HG03066 (cell line): ENCODE results near the gene GBP1.
"Not testable (repeated sequence)": the region's sequence is repeated elsewhere in the genome, so short reads cannot be mapped to it uniquely, and the experiment has no call there.

Experiments used
- ATAC-seq: cut with Tn5 transposase; IDR thresholded peaks from one replicate; pipeline ENCODE4 v1.9.1; 2021; ENCODE audit warnings: low read depth; ENCODE audit not compliant: unreplicated experiment

GBP1 gene

GRCh38 chr1:89060091-89060490 lies 4.9 kb downstream of the GBP1 start:
- no peak for ATAC-seq

- ATAC-seq, result no peak
Measured at GRCh38 chr1:89051955-89052312, 13.1 kb downstream of the GBP1 start.

GRCh38 chr1:89051300-89051954 lies 13.6 kb downstream of the GBP1 start:
- no peak for ATAC-seq

DNA sequence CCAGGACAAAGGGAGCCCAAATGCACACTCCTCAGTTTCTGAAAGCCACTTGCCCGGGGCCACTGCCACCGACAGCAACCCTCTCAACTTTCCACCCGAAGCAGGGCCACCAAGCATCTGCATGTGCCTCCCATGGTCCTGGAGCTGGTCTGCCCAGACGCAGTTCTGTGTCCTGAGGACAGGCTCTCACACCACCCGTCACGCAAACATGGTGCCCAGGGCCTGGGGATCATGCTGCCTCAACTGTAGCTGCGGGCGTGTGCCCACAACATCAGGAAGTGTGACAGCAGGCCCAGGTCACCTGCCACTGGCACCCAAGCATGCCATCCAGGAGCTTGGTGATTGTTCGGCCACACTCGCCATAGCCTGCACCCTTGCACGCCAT lies 14.4 kb downstream of the GBP1 start:
- ATAC-seq, result no peak

DNA sequence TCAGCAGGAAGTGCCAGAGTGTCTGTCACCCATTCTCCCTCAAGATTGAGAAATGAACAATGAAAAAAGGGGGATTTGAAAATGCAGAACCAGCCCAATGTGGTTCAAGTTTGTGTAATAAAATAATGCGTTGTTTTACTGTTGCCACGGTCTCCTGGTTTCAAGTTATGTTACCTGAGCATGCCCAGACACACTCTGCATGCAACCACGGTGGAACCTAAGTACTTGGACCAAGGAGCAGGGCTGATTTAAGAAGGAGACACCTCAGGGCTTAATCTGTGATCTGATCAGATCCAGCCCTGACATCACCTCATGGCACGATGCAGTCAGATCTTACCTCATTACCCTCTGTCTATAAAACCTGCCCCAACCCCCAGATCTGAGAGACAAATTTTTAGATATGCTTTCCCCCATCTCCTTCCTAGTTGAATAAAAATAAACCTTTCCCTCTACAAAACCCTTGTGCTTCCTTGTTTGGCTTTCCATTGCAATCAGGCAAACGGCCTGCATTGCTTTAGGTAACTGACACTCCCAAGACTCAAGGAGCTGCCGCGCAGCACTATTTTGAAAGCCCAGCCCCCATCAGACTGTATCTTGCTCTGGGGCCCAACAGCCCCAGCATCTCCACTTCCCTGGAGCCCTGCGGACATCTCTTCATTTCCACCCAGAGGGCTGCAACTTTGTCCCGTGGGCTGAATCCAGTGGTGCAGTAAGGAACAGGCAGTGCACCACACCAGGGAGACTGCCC lies 14.9 kb downstream of the GBP1 start:
- ATAC-seq, result not testable (repeated sequence)

DNA sequence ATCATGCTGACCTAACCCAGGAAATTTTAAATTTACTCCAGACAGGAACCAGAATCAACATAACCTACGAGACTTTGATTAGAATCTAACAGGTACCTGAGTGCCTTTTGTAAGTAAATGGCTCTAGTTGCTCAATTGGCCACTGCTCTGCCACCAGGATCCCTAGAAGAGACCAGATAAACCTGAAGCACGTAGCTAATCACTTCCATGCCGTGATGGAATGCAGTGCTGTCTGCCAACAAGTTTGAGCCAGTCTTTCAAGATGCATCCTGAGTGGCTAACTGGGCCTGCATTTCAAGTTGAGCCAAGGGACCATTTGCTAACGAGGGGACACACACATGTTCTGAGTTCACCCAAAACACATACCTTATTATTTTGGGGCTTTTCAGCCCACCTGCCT lies 15.8 kb downstream of the GBP1 start:
- ATAC-seq, result not testable (repeated sequence)

GRCh38 chr1:89047734-89048133 lies 17.3 kb downstream of the GBP1 start:
- no peak for ATAC-seq

- not testable (repeated sequence) for ATAC-seq
Measured at GRCh38 chr1:89046318-89047183, 18.5 kb downstream of the GBP1 start.

- ATAC-seq, result no peak
Measured at GRCh38 chr1:89044970-89045721, 19.9 kb downstream of the GBP1 start.

- no peak for ATAC-seq
Measured at GRCh38 chr1:89043940-89044339, 21.1 kb downstream of the GBP1 start.

DNA sequence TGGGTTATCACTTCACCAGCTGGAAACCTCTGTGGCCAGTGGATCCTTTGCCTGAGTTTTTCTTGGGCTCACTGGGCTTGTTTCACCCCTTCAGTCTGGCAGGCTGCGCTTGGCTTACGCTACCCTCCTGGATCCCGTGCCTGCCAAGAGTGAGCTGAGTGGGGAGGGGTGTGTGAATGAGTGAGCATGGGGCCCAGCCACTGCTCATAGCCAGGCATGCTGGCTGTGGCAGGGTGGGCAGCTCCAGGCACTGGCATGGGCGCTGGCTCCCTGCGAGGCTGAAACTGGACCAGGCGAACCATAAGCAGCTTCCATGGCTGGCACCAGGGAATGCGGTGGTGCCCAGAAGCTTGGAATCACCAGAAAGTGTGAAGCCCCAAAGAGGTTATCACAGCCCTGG lies 22.5 kb downstream of the GBP1 start:
- no peak for ATAC-seq

GRCh38 chr1:89041721-89042120 lies 23.3 kb downstream of the GBP1 start:
- no peak for ATAC-seq

GRCh38 chr1:89041119-89041641 lies 23.8 kb downstream of the GBP1 start:
- ATAC-seq, result peak; percentile 90

GRCh38 chr1:89040315-89040626 lies 24.7 kb downstream of the GBP1 start:
- no peak for ATAC-seq

GRCh38 chr1:89037186-89037585 lies 27.8 kb downstream of the GBP1 start:
- ATAC-seq, result no peak

GRCh38 chr1:89035080-89035479 lies 29.9 kb downstream of the GBP1 start:
- ATAC-seq, result no peak

DNA sequence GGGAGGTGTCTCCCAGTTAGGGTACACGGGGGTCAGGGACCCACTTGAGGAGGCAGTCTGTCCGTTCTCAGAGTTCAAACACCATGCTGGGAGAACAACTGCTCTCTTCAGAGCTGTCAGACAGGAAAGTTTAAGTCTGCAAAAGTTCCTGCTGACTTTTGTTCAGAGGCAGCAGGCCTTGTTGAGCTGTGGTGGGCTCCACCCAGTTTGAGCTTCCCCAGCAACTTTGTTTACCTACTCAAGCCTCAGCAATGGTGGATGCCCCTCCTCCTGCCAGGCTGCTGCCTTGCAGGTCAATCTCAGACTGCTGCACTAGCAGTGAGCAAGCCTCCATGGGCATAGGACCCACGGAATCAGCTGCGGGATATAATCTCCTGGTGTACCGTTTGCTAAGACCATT lies 31.0 kb downstream of the GBP1 start:
- not testable (repeated sequence) for ATAC-seq

DNA sequence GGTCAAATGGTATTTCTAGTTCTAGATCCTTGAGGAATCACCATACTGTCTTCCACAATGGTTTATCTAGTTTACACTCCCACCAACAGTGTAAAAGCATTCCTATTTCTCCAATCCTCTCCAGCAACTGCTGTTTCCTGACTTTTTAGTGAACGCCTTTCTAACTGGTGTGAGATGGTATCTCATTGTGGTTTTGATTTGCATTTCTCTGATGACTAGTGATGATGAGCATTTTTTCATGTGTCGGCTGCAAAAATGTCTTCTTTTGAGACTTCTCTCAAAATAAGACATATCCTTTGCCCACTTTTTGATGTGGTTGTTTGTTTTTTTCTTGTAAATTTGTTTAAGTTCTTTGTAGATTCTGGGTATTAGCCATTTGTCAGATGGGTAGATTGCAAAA lies 36.0 kb downstream of the GBP1 start:
- ATAC-seq, result not testable (repeated sequence)

DNA sequence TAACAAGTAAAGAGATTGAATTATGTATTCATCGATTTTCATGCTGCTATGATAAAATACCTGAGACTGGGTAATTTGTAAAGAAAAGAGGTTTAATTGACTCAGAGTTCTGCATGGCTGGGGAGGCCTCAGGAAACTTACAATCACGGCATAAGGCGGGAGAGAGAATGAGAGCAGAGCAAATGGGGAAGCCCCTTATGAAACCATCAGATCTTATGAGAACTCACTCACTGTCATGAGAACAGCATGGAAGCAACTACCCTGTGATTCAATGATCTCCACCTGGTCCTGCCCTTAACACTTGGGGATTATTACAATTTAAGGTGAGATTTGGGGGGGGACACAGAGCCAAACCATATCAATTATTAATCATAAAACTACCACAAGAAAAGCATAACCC lies 39.1 kb downstream of the GBP1 start:
- ATAC-seq, result no peak

DNA sequence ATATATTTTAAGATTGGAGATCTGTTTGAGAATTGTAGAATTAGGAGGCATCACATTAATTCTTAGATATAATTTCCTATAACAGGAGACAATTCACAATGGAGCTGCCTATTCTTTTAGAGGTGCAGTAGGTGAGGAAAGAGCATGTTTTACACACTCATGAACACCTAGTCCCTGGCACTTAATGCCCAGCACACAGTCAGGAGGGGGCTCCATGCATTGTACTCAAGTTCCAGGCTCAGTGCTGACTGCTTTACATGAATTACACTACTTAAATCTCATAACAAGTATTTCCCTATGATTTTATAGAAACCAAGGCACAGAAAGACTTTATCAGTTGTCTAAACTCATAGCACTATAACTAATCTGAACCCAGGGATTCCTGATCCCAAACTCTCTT lies 42.0 kb downstream of the GBP1 start:
- ATAC-seq, result no peak
